ENCODE data around the gene CCDC102B.
"Not testable (repeated sequence)": the region's sequence is repeated elsewhere in the genome, so short reads cannot be mapped to it uniquely, and the experiment has no call there.

DNA sequence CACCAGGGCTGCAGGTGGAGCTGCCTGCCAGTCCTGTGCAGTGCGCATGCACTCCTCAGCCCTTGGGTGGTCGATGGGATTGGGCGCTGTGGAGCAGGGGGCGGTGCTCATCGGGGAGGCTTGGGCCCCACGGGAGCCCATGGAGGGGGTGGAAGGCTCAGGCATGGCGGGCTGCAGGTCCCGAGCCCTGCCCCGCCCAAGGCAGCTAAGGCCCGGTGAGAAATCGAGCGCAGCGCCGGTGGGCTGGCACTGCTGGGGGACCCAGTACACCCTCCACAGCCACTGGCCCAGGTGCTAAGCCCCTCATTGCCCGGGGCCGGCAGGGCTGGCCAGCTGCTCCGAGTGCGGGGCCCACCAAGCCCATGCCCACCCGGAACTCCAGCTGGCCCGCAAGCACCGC is 82.1 kb downstream of the CCDC102B start:
- TF ChIP-seq, protein P1, sequence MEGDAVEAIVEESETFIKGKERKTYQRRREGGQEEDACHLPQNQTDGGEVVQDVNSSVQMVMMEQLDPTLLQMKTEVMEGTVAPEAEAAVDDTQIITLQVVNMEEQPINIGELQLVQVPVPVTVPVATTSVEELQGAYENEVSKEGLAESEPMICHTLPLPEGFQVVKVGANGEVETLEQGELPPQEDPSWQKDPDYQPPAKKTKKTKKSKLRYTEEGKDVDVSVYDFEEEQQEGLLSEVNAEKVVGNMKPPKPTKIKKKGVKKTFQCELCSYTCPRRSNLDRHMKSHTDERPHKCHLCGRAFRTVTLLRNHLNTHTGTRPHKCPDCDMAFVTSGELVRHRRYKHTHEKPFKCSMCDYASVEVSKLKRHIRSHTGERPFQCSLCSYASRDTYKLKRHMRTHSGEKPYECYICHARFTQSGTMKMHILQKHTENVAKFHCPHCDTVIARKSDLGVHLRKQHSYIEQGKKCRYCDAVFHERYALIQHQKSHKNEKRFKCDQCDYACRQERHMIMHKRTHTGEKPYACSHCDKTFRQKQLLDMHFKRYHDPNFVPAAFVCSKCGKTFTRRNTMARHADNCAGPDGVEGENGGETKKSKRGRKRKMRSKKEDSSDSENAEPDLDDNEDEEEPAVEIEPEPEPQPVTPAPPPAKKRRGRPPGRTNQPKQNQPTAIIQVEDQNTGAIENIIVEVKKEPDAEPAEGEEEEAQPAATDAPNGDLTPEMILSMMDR (IDR thresholded peaks at IDR 0.05; ENCODE audit: insufficient read depth, low read length, poor library complexity, severe bottlenecking): not testable (repeated sequence)
- not testable (repeated sequence) for TF ChIP-seq EZH2phosphoT487 (conservative IDR thresholded peaks at IDR 0.05; ENCODE audit: low read length)

Data from SU-DHL-6 (cell line).